ENCODE measurements around the gene RPL7A.

The RPL7A gene

GRCh38 chr9:133384736-133385321 lies 36.8 kb downstream of the RPL7A start:
- Histone ChIP-seq H3K4me1 (ENCODE audit: control extremely low read depth in 1 of 4, control insufficient read depth in 4 of 4, insufficient read depth in 4 of 4, low read length in 3 of 4) (no peaks in the 10 kb centered on the region), H3K9me3 (ENCODE audit: control extremely low read depth in 1 of 5, control insufficient read depth in 4 of 5, insufficient read depth in 2 of 5, low read depth in 1 of 5, low read length in 4 of 5) (no peaks in the 10 kb centered on the region), H3K27me3 (replicated peaks in 2 of 5; ENCODE audit: control insufficient read depth in 4 of 5, insufficient read depth in 5 of 5, low read length in 4 of 5) (no peaks in the 10 kb centered on the region), H3K36me3 (ENCODE audit: control insufficient read depth in 4 of 4, insufficient read depth in 4 of 4, low read length in 3 of 4) (no peaks in the 10 kb centered on the region), H3K27ac (ENCODE audit: insufficient read depth in 1 of 2, low read depth in 1 of 2, low read length in 2 of 2, poor library complexity in 1 of 2, severe bottlenecking in 2 of 2) (no peak overlapping the region), H3K4me3 (ENCODE audit: control insufficient read depth in 1 of 7, extremely low read depth in 1 of 7, insufficient read depth in 4 of 7, low read depth in 2 of 7, low read length in 6 of 7) (no peak overlapping the region)
- WGBS (ENCODE audit: insufficient coverage) = 98% methylated on average over 9 of the region's 17 CpGs
- POLR2A ChIA-PET = no interaction called here
- CTCF ChIA-PET = interaction anchor here (1.0 to 1.4 kb wide), 3 partner anchors 11 to 31 kb away, joined by 3 read pairs; no protein-coding TSS in a partner anchor
- no peak for DNase-seq

GRCh38 chr9:133385452-133385851 lies 37.4 kb downstream of the RPL7A start:
- no peaks in the 10 kb centered on the region for H3K4me1 ChIP-seq (ENCODE audit: control extremely low read depth in 1 of 4, control insufficient read depth in 4 of 4, insufficient read depth in 4 of 4, low read length in 3 of 4)
- WGBS (ENCODE audit: insufficient coverage) = 94% methylated on average over 11 of the region's 14 CpGs
- ChIA-PET POLR2A (no interaction called here), CTCF (interaction anchor here (1.0 to 1.4 kb wide), 3 partner anchors 10 to 98 kb away, joined by 3 read pairs; no protein-coding TSS in a partner anchor)
- no peaks in the 10 kb centered on the region for H3K36me3 ChIP-seq (ENCODE audit: control insufficient read depth in 4 of 4, insufficient read depth in 4 of 4, low read length in 3 of 4)
- DNase-seq = no peak
- H3K9me3 ChIP-seq (ENCODE audit: control extremely low read depth in 1 of 5, control insufficient read depth in 4 of 5, insufficient read depth in 2 of 5, low read depth in 1 of 5, low read length in 4 of 5) = no peaks in the 10 kb centered on the region
- no peak overlapping the region for H3K4me3 ChIP-seq (ENCODE audit: control insufficient read depth in 1 of 7, extremely low read depth in 1 of 7, insufficient read depth in 4 of 7, low read depth in 2 of 7, low read length in 6 of 7)
- no peak overlapping the region for H3K27ac ChIP-seq (ENCODE audit: insufficient read depth in 1 of 2, low read depth in 1 of 2, low read length in 2 of 2, poor library complexity in 1 of 2, severe bottlenecking in 2 of 2)
- no peaks in the 10 kb centered on the region for H3K27me3 ChIP-seq (replicated peaks in 2 of 5; ENCODE audit: control insufficient read depth in 4 of 5, insufficient read depth in 5 of 5, low read length in 4 of 5)

- WGBS (ENCODE audit: insufficient coverage) = 94% methylated on average over 13 of the region's 13 CpGs
- no peak for DNase-seq
Observed at GRCh38 chr9:133386338-133386737, 38.3 kb downstream of the RPL7A start.

GRCh38 chr9:133387680-133388079 lies 39.7 kb downstream of the RPL7A start:
- no peaks in the 10 kb centered on the region for H3K27me3 ChIP-seq (replicated peaks in 2 of 5; ENCODE audit: control insufficient read depth in 4 of 5, insufficient read depth in 5 of 5, low read length in 4 of 5)
- no peaks in the 10 kb centered on the region for H3K36me3 ChIP-seq (ENCODE audit: control insufficient read depth in 4 of 4, insufficient read depth in 4 of 4, low read length in 3 of 4)
- no peak for DNase-seq
- CTCF ChIA-PET = interaction anchor here (1.6 kb wide), 1 partner anchor 9 kb away, joined by 5 read pairs; no protein-coding TSS in a partner anchor
- POLR2A ChIA-PET = no interaction called here
- no peaks in the 10 kb centered on the region for H3K9me3 ChIP-seq (ENCODE audit: control extremely low read depth in 1 of 5, control insufficient read depth in 4 of 5, insufficient read depth in 2 of 5, low read depth in 1 of 5, low read length in 4 of 5)
- H3K4me3 ChIP-seq (ENCODE audit: control insufficient read depth in 1 of 7, extremely low read depth in 1 of 7, insufficient read depth in 4 of 7, low read depth in 2 of 7, low read length in 6 of 7) = no peak overlapping the region
- H3K27ac ChIP-seq (ENCODE audit: insufficient read depth in 1 of 2, low read depth in 1 of 2, low read length in 2 of 2, poor library complexity in 1 of 2, severe bottlenecking in 2 of 2) = no peak overlapping the region
- WGBS (ENCODE audit: insufficient coverage) = 94% methylated on average over 7 of the region's 9 CpGs
- no peaks in the 10 kb centered on the region for H3K4me1 ChIP-seq (ENCODE audit: control extremely low read depth in 1 of 4, control insufficient read depth in 4 of 4, insufficient read depth in 4 of 4, low read length in 3 of 4)

More at GRCh38 chr9:133386338-133386737, 38.3 kb downstream of the RPL7A start:
- Histone ChIP-seq H3K27ac (ENCODE audit: insufficient read depth in 1 of 2, low read depth in 1 of 2, low read length in 2 of 2, poor library complexity in 1 of 2, severe bottlenecking in 2 of 2) (no peak overlapping the region), H3K9me3 (ENCODE audit: control extremely low read depth in 1 of 5, control insufficient read depth in 4 of 5, insufficient read depth in 2 of 5, low read depth in 1 of 5, low read length in 4 of 5) (no peaks in the 10 kb centered on the region), H3K4me3 (ENCODE audit: control insufficient read depth in 1 of 7, extremely low read depth in 1 of 7, insufficient read depth in 4 of 7, low read depth in 2 of 7, low read length in 6 of 7) (no peak overlapping the region), H3K4me1 (ENCODE audit: control extremely low read depth in 1 of 4, control insufficient read depth in 4 of 4, insufficient read depth in 4 of 4, low read length in 3 of 4) (no peaks in the 10 kb centered on the region), H3K27me3 (replicated peaks in 2 of 5; ENCODE audit: control insufficient read depth in 4 of 5, insufficient read depth in 5 of 5, low read length in 4 of 5) (no peaks in the 10 kb centered on the region), H3K36me3 (ENCODE audit: control insufficient read depth in 4 of 4, insufficient read depth in 4 of 4, low read length in 3 of 4) (no peaks in the 10 kb centered on the region)
- POLR2A ChIA-PET = no interaction called here
- CTCF ChIA-PET = interaction anchor here (1.4 to 1.5 kb wide), 2 partner anchors 19 to 98 kb away, joined by 3 read pairs; no protein-coding TSS in a partner anchor

GRCh38 chr9:133389025-133389557 lies 41.1 kb downstream of the RPL7A start:
- no peaks in the 10 kb centered on the region for H3K4me1 ChIP-seq (ENCODE audit: control extremely low read depth in 1 of 4, control insufficient read depth in 4 of 4, insufficient read depth in 4 of 4, low read length in 3 of 4)
- no peaks in the 10 kb centered on the region for H3K9me3 ChIP-seq (ENCODE audit: control extremely low read depth in 1 of 5, control insufficient read depth in 4 of 5, insufficient read depth in 2 of 5, low read depth in 1 of 5, low read length in 4 of 5)
- no peak overlapping the region for H3K4me3 ChIP-seq (ENCODE audit: control insufficient read depth in 1 of 7, extremely low read depth in 1 of 7, insufficient read depth in 4 of 7, low read depth in 2 of 7, low read length in 6 of 7)
- CTCF ChIA-PET = interaction anchor here (0.8 to 1.6 kb wide), 2 partner anchors 11 to 203 kb away, joined by 3 to 4 read pairs; no protein-coding TSS in a partner anchor
- WGBS (ENCODE audit: insufficient coverage) = 94% methylated on average over 12 of the region's 12 CpGs
- H3K27me3 ChIP-seq (replicated peaks in 2 of 5; ENCODE audit: control insufficient read depth in 4 of 5, insufficient read depth in 5 of 5, low read length in 4 of 5) = no peaks in the 10 kb centered on the region
- no peak overlapping the region for H3K27ac ChIP-seq (ENCODE audit: insufficient read depth in 1 of 2, low read depth in 1 of 2, low read length in 2 of 2, poor library complexity in 1 of 2, severe bottlenecking in 2 of 2)
- H3K36me3 ChIP-seq (ENCODE audit: control insufficient read depth in 4 of 4, insufficient read depth in 4 of 4, low read length in 3 of 4) = no peaks in the 10 kb centered on the region
- POLR2A ChIA-PET = no interaction called here
- no peak for DNase-seq

- ChIA-PET POLR2A (no interaction called here), CTCF (interaction anchor here (1.6 kb wide), 1 partner anchor 10 kb away, joined by 4 read pairs; no protein-coding TSS in a partner anchor)
- WGBS (ENCODE audit: insufficient coverage) = 91% methylated on average over 13 of the region's 13 CpGs
- H3K36me3 ChIP-seq (ENCODE audit: control insufficient read depth in 4 of 4, insufficient read depth in 4 of 4, low read length in 3 of 4) = no peaks in the 10 kb centered on the region
- H3K4me1 ChIP-seq (ENCODE audit: control extremely low read depth in 1 of 4, control insufficient read depth in 4 of 4, insufficient read depth in 4 of 4, low read length in 3 of 4) = peaks cover 0 to 3% (median 0%) of the 10 kb centered on the region in 4 experiments
- H3K27ac ChIP-seq (ENCODE audit: insufficient read depth in 1 of 2, low read depth in 1 of 2, low read length in 2 of 2, poor library complexity in 1 of 2, severe bottlenecking in 2 of 2) = no peak overlapping the region
- no peaks in the 10 kb centered on the region for H3K9me3 ChIP-seq (ENCODE audit: control extremely low read depth in 1 of 5, control insufficient read depth in 4 of 5, insufficient read depth in 2 of 5, low read depth in 1 of 5, low read length in 4 of 5)
- H3K4me3 ChIP-seq (ENCODE audit: control insufficient read depth in 1 of 7, extremely low read depth in 1 of 7, insufficient read depth in 4 of 7, low read depth in 2 of 7, low read length in 6 of 7) = no peak overlapping the region
- DNase-seq = no peak
- no peaks in the 10 kb centered on the region for H3K27me3 ChIP-seq (replicated peaks in 2 of 5; ENCODE audit: control insufficient read depth in 4 of 5, insufficient read depth in 5 of 5, low read length in 4 of 5)
Observed at GRCh38 chr9:133389562-133389961, 41.5 kb downstream of the RPL7A start.

- WGBS (ENCODE audit: insufficient coverage) = 97% methylated on average over 6 of the region's 7 CpGs
- no peaks in the 10 kb centered on the region for H3K36me3 ChIP-seq (ENCODE audit: control insufficient read depth in 4 of 4, insufficient read depth in 4 of 4, low read length in 3 of 4)
- H3K27ac ChIP-seq (ENCODE audit: insufficient read depth in 1 of 2, low read depth in 1 of 2, low read length in 2 of 2, poor library complexity in 1 of 2, severe bottlenecking in 2 of 2) = no peak overlapping the region
- ChIA-PET POLR2A (no interaction called here), CTCF (interaction anchor here (1.1 kb wide), 1 partner anchor 12 kb away, joined by 3 read pairs; no protein-coding TSS in a partner anchor)
- no peaks in the 10 kb centered on the region for H3K9me3 ChIP-seq (ENCODE audit: control extremely low read depth in 1 of 5, control insufficient read depth in 4 of 5, insufficient read depth in 2 of 5, low read depth in 1 of 5, low read length in 4 of 5)
- no peak for DNase-seq
- H3K4me1 ChIP-seq (ENCODE audit: control extremely low read depth in 1 of 4, control insufficient read depth in 4 of 4, insufficient read depth in 4 of 4, low read length in 3 of 4) = peaks cover 0 to 4% (median 0%) of the 10 kb centered on the region in 4 experiments
- H3K4me3 ChIP-seq (ENCODE audit: control insufficient read depth in 1 of 7, extremely low read depth in 1 of 7, insufficient read depth in 4 of 7, low read depth in 2 of 7, low read length in 6 of 7) = no peak overlapping the region
- no peaks in the 10 kb centered on the region for H3K27me3 ChIP-seq (replicated peaks in 2 of 5; ENCODE audit: control insufficient read depth in 4 of 5, insufficient read depth in 5 of 5, low read length in 4 of 5)
Observed at GRCh38 chr9:133390713-133391112, 42.7 kb downstream of the RPL7A start.
